ENCODE results near the gene KLHL40.

Gene KLHL40

DNA sequence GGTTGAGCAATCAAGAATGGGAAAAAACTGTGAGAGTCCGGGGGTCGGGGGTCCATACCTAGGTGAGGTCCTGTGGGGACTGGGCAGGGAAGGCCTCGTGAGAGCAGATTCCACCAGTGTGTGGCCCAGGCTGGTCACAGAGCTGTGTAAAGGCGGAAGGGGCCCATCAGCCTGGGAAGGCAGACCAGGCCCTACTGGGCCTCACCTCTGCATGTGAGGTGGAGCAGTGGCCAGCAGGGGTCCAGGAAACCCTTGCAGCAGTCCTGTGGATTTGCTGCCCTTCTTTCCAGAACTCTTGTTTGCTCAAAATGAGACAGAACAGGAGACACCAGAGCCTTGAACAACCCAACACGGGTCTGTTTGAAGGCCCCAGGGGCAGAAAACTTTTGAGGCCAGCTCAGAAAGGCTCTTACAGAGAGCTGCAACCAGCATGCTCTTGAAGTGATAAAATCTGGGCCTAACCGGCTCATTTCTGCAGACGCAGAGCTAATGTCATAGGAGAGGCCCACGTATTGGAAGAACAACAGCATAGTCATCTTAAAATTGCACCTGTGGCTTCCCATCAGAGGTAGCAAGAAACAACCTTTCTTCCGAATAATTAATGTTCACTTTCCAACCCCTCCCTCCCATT, 47.6 kb downstream of the KLHL40 start:
- Histone ChIP-seq H3K27ac (ENCODE audit: low read length) (no peak overlapping the region), H2AFZ (ENCODE audit: low read depth, low read length) (no peak overlapping the region), H3K79me2 (ENCODE audit: insufficient read depth, low read length) (no peaks in the 10 kb centered on the region), H3K9me3 (ENCODE audit: insufficient read depth, low read length, severe bottlenecking) (no peaks in the 10 kb centered on the region), H4K20me1 (ENCODE audit: insufficient read depth, low read length) (no peaks in the 10 kb centered on the region), H3K27me3 (ENCODE audit: insufficient read depth, low read length, poor library complexity) (peaks cover 3% of the 10 kb centered on the region), H3K36me3 (ENCODE audit: insufficient read depth, low read length) (no peaks in the 10 kb centered on the region), H3K9ac (ENCODE audit: low read depth, low read length) (no peak overlapping the region), H3K4me3 (ENCODE audit: low read depth in 1 of 2, low read length in 2 of 2) (no peak overlapping the region), H3K4me2 (ENCODE audit: insufficient read depth, low read length) (no peak overlapping the region), H3K4me1 (ENCODE audit: insufficient read depth, low read length) (no peaks in the 10 kb centered on the region)
- DNase-seq, result no peak
- no peak for ATAC-seq (ENCODE audit: insufficient read depth, low read depth)
- no peak for TF ChIP-seq EZH2 (IDR thresholded peaks at IDR 0.05; ENCODE audit: borderline replicate concordance, low read depth, low read length, severe bottlenecking)
- TF ChIP-seq, protein P1, sequence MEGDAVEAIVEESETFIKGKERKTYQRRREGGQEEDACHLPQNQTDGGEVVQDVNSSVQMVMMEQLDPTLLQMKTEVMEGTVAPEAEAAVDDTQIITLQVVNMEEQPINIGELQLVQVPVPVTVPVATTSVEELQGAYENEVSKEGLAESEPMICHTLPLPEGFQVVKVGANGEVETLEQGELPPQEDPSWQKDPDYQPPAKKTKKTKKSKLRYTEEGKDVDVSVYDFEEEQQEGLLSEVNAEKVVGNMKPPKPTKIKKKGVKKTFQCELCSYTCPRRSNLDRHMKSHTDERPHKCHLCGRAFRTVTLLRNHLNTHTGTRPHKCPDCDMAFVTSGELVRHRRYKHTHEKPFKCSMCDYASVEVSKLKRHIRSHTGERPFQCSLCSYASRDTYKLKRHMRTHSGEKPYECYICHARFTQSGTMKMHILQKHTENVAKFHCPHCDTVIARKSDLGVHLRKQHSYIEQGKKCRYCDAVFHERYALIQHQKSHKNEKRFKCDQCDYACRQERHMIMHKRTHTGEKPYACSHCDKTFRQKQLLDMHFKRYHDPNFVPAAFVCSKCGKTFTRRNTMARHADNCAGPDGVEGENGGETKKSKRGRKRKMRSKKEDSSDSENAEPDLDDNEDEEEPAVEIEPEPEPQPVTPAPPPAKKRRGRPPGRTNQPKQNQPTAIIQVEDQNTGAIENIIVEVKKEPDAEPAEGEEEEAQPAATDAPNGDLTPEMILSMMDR (IDR thresholded peaks at IDR 0.05; ENCODE audit: borderline replicate concordance, extremely low read depth, low read length, poor library complexity, severe bottlenecking), result no peak

DNA sequence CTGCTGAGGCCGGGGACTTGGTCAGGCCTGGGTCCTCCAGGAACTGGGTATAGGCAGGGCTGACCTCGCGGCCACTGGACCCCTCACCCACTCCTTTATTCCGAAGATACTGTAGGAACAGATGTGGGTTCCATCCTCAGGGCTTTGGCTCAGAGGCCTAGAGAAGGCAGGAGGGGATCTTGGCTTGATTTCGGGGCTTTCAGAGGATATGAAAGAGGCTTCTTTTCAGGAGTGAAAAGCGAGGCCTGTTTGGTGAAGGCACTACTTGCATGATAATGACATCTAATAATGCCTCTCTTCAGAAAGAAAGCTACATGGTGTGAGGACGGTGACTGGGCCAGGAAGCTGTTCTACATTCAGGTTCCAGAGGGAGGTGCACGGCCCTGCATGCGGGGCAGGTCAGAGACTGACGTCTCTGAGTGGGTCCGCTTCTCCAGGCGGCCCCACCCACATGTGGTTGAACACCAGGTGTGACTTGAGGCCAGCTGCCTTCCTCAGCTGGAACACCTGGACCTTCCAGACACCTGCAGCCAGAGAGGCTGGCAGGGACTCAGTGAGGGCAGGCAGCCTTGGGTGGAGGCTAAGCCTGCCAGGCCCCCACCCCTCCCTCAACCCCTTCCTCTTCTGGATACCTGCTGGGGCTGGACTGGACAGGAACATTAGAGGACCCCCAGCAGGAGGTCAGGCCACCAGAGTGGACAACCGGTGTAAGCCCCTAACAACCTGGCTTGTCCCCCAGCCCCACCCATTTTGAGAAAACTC, 48.3 kb downstream of the KLHL40 start:
- no peak for TF ChIP-seq EZH2 (IDR thresholded peaks at IDR 0.05; ENCODE audit: borderline replicate concordance, low read depth, low read length, severe bottlenecking)
- TF ChIP-seq, protein P1 (IDR thresholded peaks at IDR 0.05; ENCODE audit: borderline replicate concordance, extremely low read depth, low read length, poor library complexity, severe bottlenecking), result no peak
- DNase-seq, result no peak
- Histone ChIP-seq H3K4me3 (ENCODE audit: low read depth in 1 of 2, low read length in 2 of 2) (no peak overlapping the region), H3K27ac (ENCODE audit: low read length) (no peak overlapping the region), H3K27me3 (ENCODE audit: insufficient read depth, low read length, poor library complexity) (peaks cover 2% of the 10 kb centered on the region), H3K9ac (ENCODE audit: low read depth, low read length) (no peak overlapping the region), H3K4me2 (ENCODE audit: insufficient read depth, low read length) (no peak overlapping the region), H3K36me3 (ENCODE audit: insufficient read depth, low read length) (no peaks in the 10 kb centered on the region), H3K9me3 (ENCODE audit: insufficient read depth, low read length, severe bottlenecking) (no peaks in the 10 kb centered on the region), H2AFZ (ENCODE audit: low read depth, low read length) (no peak overlapping the region), H3K79me2 (ENCODE audit: insufficient read depth, low read length) (no peaks in the 10 kb centered on the region), H3K4me1 (ENCODE audit: insufficient read depth, low read length) (no peaks in the 10 kb centered on the region), H4K20me1 (ENCODE audit: insufficient read depth, low read length) (no peaks in the 10 kb centered on the region)
- no peak for ATAC-seq (ENCODE audit: insufficient read depth, low read depth)

DNA sequence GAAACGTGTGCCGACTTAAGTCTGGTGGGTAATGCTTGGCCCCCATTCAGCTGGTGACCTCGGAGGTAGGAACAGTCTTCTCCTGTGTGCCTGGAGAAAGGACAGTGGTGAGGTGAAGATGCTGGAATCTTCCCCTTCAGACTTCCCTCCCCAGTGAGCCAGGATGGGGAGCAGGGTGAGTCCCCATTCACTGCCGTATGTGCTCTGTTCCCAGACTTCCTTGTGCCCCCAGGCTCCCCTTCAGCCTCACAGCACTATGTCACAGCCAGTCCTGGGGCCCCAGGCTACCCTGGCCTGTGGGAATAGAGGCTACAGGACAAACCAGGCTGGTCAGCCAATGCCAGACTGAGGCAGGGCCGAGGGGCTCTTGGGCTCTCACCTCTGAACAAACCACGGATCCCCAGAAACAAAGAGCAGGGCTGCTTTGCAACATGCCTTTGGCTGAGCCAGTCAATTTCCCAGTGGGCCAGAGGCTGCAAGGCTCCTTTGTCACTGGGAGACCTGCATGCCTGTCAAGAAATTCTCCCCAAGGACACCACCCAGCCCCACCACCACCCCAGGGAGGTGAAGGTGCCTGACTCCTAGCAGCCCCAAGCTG, 49.0 kb downstream of the KLHL40 start:
- H3K36me3 ChIP-seq (ENCODE audit: insufficient read depth, low read length), result no peaks in the 10 kb centered on the region
- DNase-seq (no peak), ATAC-seq (ENCODE audit: insufficient read depth, low read depth) (no peak)
- H3K27me3 ChIP-seq (ENCODE audit: insufficient read depth, low read length, poor library complexity), result no peaks in the 10 kb centered on the region
- H4K20me1 ChIP-seq (ENCODE audit: insufficient read depth, low read length), result no peaks in the 10 kb centered on the region
- no peaks in the 10 kb centered on the region for H3K4me1 ChIP-seq (ENCODE audit: insufficient read depth, low read length)
- H2AFZ ChIP-seq (ENCODE audit: low read depth, low read length), result no peak overlapping the region
- no peak overlapping the region for H3K9ac ChIP-seq (ENCODE audit: low read depth, low read length)
- H3K79me2 ChIP-seq (ENCODE audit: insufficient read depth, low read length), result no peaks in the 10 kb centered on the region
- TF ChIP-seq EZH2 (IDR thresholded peaks at IDR 0.05; ENCODE audit: borderline replicate concordance, low read depth, low read length, severe bottlenecking), result no peak
- TF ChIP-seq, protein P1 (IDR thresholded peaks at IDR 0.05; ENCODE audit: borderline replicate concordance, extremely low read depth, low read length, poor library complexity, severe bottlenecking), result no peak
- no peak overlapping the region for H3K4me3 ChIP-seq (ENCODE audit: low read depth in 1 of 2, low read length in 2 of 2)
- H3K9me3 ChIP-seq (ENCODE audit: insufficient read depth, low read length, severe bottlenecking), result no peaks in the 10 kb centered on the region
- no peak overlapping the region for H3K4me2 ChIP-seq (ENCODE audit: insufficient read depth, low read length)
- H3K27ac ChIP-seq (ENCODE audit: low read length), result no peak overlapping the region

Data from DND-41 (cell line).